ENCODE measurements around the gene TMEM204. TPM values are rescaled to one million over a fixed set of nuclear protein-coding genes. Genes with fewer than 3 reads are reported as not detected.

Gene TMEM204
- total RNA-seq, 4 donors from 2014 or later: 14.7 to 27.7 (median 22.1) TPM

DNA sequence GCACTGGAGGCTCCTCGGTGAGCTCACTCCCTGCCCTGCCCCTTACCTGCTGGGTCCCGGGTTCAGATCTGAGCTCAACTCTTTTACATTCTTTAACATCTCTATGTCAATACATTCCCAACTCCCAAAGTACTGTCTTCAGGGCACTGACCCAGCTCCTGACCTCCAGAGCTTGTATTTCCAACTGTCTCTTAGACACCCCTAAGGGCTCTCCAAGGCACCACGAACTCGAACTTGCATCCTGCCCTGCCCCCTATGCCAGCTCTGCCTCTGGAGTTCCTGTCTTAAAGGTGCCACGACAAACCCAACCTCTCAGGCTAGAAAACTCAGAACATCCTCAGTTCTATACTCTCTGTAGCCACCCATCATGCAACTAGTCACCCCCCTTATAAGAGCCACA lies 39.8 kb downstream of the TMEM204 start:
- ATAC-seq (no peak), DNase-seq (no peak)
- in situ Hi-C loops (cut with MboI; ENCODE audit: low sequenced_read_pairs in 4 of 4): no loop called here
- no peak overlapping the region for H3K4me3 ChIP-seq
- H3K4me1 ChIP-seq: no peaks in the 10 kb centered on the region
- no peak overlapping the region for H3K27ac ChIP-seq
- no peak for TF ChIP-seq POLR2A (IDR thresholded peaks at IDR 0.05)
- TF ChIP-seq, protein P1, sequence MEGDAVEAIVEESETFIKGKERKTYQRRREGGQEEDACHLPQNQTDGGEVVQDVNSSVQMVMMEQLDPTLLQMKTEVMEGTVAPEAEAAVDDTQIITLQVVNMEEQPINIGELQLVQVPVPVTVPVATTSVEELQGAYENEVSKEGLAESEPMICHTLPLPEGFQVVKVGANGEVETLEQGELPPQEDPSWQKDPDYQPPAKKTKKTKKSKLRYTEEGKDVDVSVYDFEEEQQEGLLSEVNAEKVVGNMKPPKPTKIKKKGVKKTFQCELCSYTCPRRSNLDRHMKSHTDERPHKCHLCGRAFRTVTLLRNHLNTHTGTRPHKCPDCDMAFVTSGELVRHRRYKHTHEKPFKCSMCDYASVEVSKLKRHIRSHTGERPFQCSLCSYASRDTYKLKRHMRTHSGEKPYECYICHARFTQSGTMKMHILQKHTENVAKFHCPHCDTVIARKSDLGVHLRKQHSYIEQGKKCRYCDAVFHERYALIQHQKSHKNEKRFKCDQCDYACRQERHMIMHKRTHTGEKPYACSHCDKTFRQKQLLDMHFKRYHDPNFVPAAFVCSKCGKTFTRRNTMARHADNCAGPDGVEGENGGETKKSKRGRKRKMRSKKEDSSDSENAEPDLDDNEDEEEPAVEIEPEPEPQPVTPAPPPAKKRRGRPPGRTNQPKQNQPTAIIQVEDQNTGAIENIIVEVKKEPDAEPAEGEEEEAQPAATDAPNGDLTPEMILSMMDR (IDR thresholded peaks at IDR 0.05 in 4 of 5, conservative IDR thresholded peaks at IDR 0.05 in 1 of 5): no peak
- intact Hi-C loops (cut with DNase I; ENCODE audit: low total_unique reads): no loop called here
- H3K27me3 ChIP-seq: no peaks in the 10 kb centered on the region
- H3K36me3 ChIP-seq: no peaks in the 10 kb centered on the region
- H3K9me3 ChIP-seq: no peaks in the 10 kb centered on the region

DNA sequence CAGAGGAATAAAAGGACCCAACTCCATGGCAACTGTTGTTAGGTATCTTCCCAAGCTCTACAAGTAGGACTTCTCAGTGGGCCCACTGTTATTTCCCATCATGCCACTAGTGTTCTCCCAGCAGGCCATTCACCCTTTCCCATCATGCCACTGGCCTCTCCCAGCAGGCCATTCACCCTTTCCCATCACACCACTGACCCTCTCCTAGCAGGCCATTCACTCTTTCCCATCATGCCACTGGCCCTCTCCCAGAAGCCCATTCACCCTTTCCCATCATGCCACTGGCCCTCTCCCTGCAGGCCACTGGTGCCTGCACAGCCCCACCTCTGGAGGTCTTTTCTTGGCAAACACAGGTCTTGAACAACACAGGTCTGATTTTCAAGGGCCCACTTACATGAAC lies 42.1 kb downstream of the TMEM204 start:
- in situ Hi-C loops (cut with MboI; ENCODE audit: low sequenced_read_pairs in 4 of 4): no loop called here
- no peaks in the 10 kb centered on the region for H3K27me3 ChIP-seq

DNA sequence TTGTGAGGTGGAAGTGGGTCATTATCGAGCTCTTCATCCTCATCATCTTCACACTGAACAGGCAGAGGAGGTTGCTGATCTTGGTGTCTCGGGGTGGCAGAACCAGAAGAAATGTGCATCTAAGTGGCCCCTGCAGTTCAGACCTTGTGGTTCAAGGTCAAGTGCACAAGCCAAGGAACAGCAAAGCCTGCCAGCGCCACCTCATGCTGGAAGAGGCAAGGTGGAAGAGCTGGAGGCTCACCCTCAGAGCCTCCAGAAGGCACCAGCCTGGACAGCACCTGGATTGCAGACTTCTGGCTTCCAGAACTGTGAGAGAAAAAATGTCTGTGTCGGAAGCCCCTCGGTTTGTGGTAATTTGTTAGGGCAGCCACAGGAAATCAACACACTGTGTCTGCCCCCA lies 45.7 kb downstream of the TMEM204 start:
- intact Hi-C loops (cut with DNase I; ENCODE audit: low total_unique reads): no loop called here
- Histone ChIP-seq H3K27me3 (no peaks in the 10 kb centered on the region), H3K9me3 (no peaks in the 10 kb centered on the region), H3K27ac (no peak overlapping the region), H3K36me3 (peaks cover 0 to 12% of the 10 kb centered on the region in 2 donors), H3K4me3 (no peak overlapping the region), H3K4me1 (no peaks in the 10 kb centered on the region)
- ATAC-seq: no peak
- in situ Hi-C loops (cut with MboI; ENCODE audit: low sequenced_read_pairs in 4 of 4): no loop called here
- TF ChIP-seq POLR2A (IDR thresholded peaks at IDR 0.05): no peak
- TF ChIP-seq, protein P1 (IDR thresholded peaks at IDR 0.05 in 4 of 5, conservative IDR thresholded peaks at IDR 0.05 in 1 of 5): no peak
- no peak for DNase-seq

More for the DNA sequence above, 42.1 kb downstream of the TMEM204 start:
- TF ChIP-seq, protein P1 (IDR thresholded peaks at IDR 0.05 in 4 of 5, conservative IDR thresholded peaks at IDR 0.05 in 1 of 5): no peak
- H3K9me3 ChIP-seq: no peaks in the 10 kb centered on the region
- no peaks in the 10 kb centered on the region for H3K36me3 ChIP-seq
- intact Hi-C loops (cut with DNase I; ENCODE audit: low total_unique reads): no loop called here
- H3K4me1 ChIP-seq: no peaks in the 10 kb centered on the region
- no peak overlapping the region for H3K27ac ChIP-seq
- DNase-seq (no peak), ATAC-seq (no peak)
- no peak overlapping the region for H3K4me3 ChIP-seq

DNA sequence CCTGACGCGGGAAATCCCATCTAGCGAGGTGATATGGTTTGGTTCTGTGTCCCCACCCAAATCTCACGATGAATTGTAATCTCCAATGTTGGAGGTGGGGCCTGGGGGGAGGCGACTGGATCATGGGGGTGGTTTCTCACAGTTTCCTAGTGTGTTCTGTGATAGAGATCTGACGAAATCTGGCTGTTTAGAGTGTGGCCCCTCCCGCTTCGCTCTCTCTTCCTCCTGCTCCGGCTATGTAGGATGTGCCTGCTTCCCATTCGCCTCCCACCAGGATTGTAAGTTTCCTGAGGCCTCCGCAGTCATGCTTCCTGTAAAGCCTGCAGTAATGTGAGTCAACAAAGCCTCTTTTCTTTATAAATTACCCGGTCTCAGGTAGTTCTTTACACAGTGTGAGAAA lies 46.8 kb downstream of the TMEM204 start:
- intact Hi-C loops (cut with DNase I; ENCODE audit: low total_unique reads) (no loop called here), in situ Hi-C loops (cut with MboI; ENCODE audit: low sequenced_read_pairs in 4 of 4) (no loop called here)
- no peaks in the 10 kb centered on the region for H3K4me1 ChIP-seq
- peaks cover 0 to 17% of the 10 kb centered on the region in 2 donors for H3K36me3 ChIP-seq
- DNase-seq: no peak
- no peak overlapping the region for H3K4me3 ChIP-seq
- H3K27ac ChIP-seq: no peak overlapping the region
- no peaks in the 10 kb centered on the region for H3K9me3 ChIP-seq
- no peak for ATAC-seq
- H3K27me3 ChIP-seq: no peaks in the 10 kb centered on the region
- TF ChIP-seq POLR2A (IDR thresholded peaks at IDR 0.05): no peak
- TF ChIP-seq, protein P1 (IDR thresholded peaks at IDR 0.05 in 4 of 5, conservative IDR thresholded peaks at IDR 0.05 in 1 of 5): no peak

GRCh38 chr16:1580956-1581355 lies 47.5 kb downstream of the TMEM204 start:
- H3K4me3 ChIP-seq: no peak overlapping the region
- no peaks in the 10 kb centered on the region for H3K9me3 ChIP-seq
- no peaks in the 10 kb centered on the region for H3K4me1 ChIP-seq
- ATAC-seq (no peak), DNase-seq (no peak)
- H3K27me3 ChIP-seq: no peaks in the 10 kb centered on the region
- no peak overlapping the region for H3K27ac ChIP-seq
- intact Hi-C loops (cut with DNase I; ENCODE audit: low total_unique reads): no loop called here
- H3K36me3 ChIP-seq: peaks cover 0 to 18% of the 10 kb centered on the region in 2 donors
- in situ Hi-C loops (cut with MboI; ENCODE audit: low sequenced_read_pairs in 4 of 4): no loop called here
- TF ChIP-seq, protein P1 (IDR thresholded peaks at IDR 0.05 in 4 of 5, conservative IDR thresholded peaks at IDR 0.05 in 1 of 5): no peak
- no peak for TF ChIP-seq POLR2A (IDR thresholded peaks at IDR 0.05)
